IMR-90 (cell line): ENCODE results near the gene DKK3. TPM values are rescaled to one million over a fixed set of nuclear protein-coding genes. Genes with fewer than 3 reads are reported as not detected.

Experiments used
- ATAC-seq: fragments of 200-7000 bp; cut with Tn5 transposase; 2 replicates; pipeline ENCODE4 v1.9.1; 2020; ENCODE audit warnings: low read depth, mild to moderate bottlenecking, moderate library complexity
- BruUV-seq: library from RNA; stranded (reverse); fragments of 400-500 nt; replicated peaks from 2 replicates; lab custom pipeline; 2021; lab: Mats Ljungman, UMichigan
- CTCF ChIA-PET: fragments of 300-600 bp; formaldehyde crosslinking; extraction: SDS; loops from one replicate; lab custom pipeline; 2021; ENCODE audit warnings: antibody characterized with exemption; lab: Yijun Ruan, JAX
- POLR2A ChIA-PET: fragments of 300-600 bp; sonication (Branson Sonifier 250); formaldehyde crosslinking; loops from one replicate; lab custom pipeline; 2022; ENCODE audit warnings: antibody characterized with exemption; ENCODE audit not compliant: unreplicated experiment; lab: Charles Lee
- DNase-seq: peaks from one replicate; pipeline ENCODE4 v3.0.0; 2013
- H2AFZ ChIP-seq: replicated peaks from 2 replicates; pipeline ENCODE3; 2013; ENCODE audit warnings: low read length, mild to moderate bottlenecking; ENCODE audit not compliant: poor library complexity
- H2AK5ac ChIP-seq: 2 replicates; pipeline ENCODE4 v1.6.1; 2013; ENCODE audit warnings: low read depth, low read length, inconsistent platforms
- H2AK9ac ChIP-seq: replicated peaks from 2 replicates; pipeline ENCODE3; 2013; ENCODE audit warnings: mild to moderate bottlenecking, low read depth, low read length, moderate library complexity; ENCODE audit not compliant: poor library complexity
- H2BK120ac ChIP-seq: 2 replicates; pipeline ENCODE4 v1.6.1; 2013; ENCODE audit warnings: low read depth, low read length, inconsistent platforms
- H2BK15ac ChIP-seq: 3 replicates; pipeline ENCODE4 v1.6.1; 2013; ENCODE audit warnings: low read depth, low read length, inconsistent platforms
- H2BK20ac ChIP-seq: 2 replicates; pipeline ENCODE4 v1.6.1; 2013; ENCODE audit warnings: low read depth, mild to moderate bottlenecking, inconsistent platforms, low read length, moderate library complexity
- H2BK5ac ChIP-seq: 2 replicates; pipeline ENCODE4 v1.6.1; 2013; ENCODE audit warnings: mild to moderate bottlenecking, low read depth, low read length, inconsistent platforms; ENCODE audit not compliant: poor library complexity, severe bottlenecking
- H3K14ac ChIP-seq: replicated peaks from 2 replicates; pipeline ENCODE4 v1.6.1; 2013; ENCODE audit warnings: low read depth, low read length, inconsistent platforms
- H3K18ac ChIP-seq: 2 replicates; pipeline ENCODE4 v1.6.1; 2013; ENCODE audit warnings: low read depth, low read length, control low read depth
- H3K23ac ChIP-seq: 2 replicates; pipeline ENCODE4 v1.6.1; 2013; ENCODE audit warnings: low read depth, low read length, inconsistent platforms
- H3K27ac ChIP-seq: 2 replicates; pipeline ENCODE4 v1.5.1; 2013; ENCODE audit warnings: mild to moderate bottlenecking, control low read depth, low read length; ENCODE audit not compliant: insufficient read depth
- H3K27me3 ChIP-seq: 2 replicates; pipeline ENCODE4 v1.6.1; 2013; ENCODE audit warnings: low read length; ENCODE audit not compliant: control insufficient read depth, insufficient read depth
- H3K36me3 ChIP-seq: 2 replicates; pipeline ENCODE4 v1.6.1; 2013; ENCODE audit warnings: low read length, mixed read lengths; ENCODE audit not compliant: control insufficient read depth, insufficient read depth
- H3K4ac ChIP-seq: 2 replicates; pipeline ENCODE4 v1.6.1; 2013; ENCODE audit warnings: low read depth, low read length, inconsistent platforms
- H3K4me1 ChIP-seq: 2 replicates; pipeline ENCODE4 v1.6.1; 2013; ENCODE audit warnings: low read length, mixed read lengths; ENCODE audit not compliant: control insufficient read depth, insufficient read depth
- H3K4me2 ChIP-seq: 2 replicates; pipeline ENCODE4 v1.6.1; 2013; ENCODE audit warnings: low read depth, mild to moderate bottlenecking, control low read depth, low read length, moderate library complexity
- H3K4me3 ChIP-seq: 2 replicates; pipeline ENCODE4 v1.5.1; 2013; ENCODE audit warnings: low read depth, mild to moderate bottlenecking, control low read depth, low read length, moderate library complexity; ENCODE audit not compliant: insufficient read depth
- H3K56ac ChIP-seq: 2 replicates; pipeline ENCODE4 v1.6.1; 2013; ENCODE audit warnings: low read length, inconsistent platforms; ENCODE audit not compliant: insufficient read depth; ENCODE audit errors: extremely low read depth
- H3K79me1 ChIP-seq, 2 experiments: 2 replicates each; pipeline ENCODE4 v1.6.1; 2013; ENCODE audit warnings: low read length in 2 of 2, inconsistent platforms in 1 of 2, low read depth in 1 of 2
- H3K9ac ChIP-seq: 2 replicates; pipeline ENCODE4 v1.6.1; 2013; ENCODE audit warnings: low read depth, low read length, control low read depth
- H3K9me1 ChIP-seq: 2 replicates; pipeline ENCODE4 v1.6.1; 2013; ENCODE audit warnings: low read length, inconsistent platforms; ENCODE audit not compliant: insufficient read depth
- H3K9me3 ChIP-seq: 2 replicates; pipeline ENCODE4 v1.6.1; 2013; ENCODE audit warnings: low read length; ENCODE audit not compliant: control insufficient read depth, insufficient read depth
- H4K20me1 ChIP-seq: 2 replicates; pipeline ENCODE4 v1.6.1; 2013; ENCODE audit warnings: low read length, inconsistent platforms; ENCODE audit not compliant: insufficient read depth
- H4K5ac ChIP-seq: 2 replicates; pipeline ENCODE4 v1.6.1; 2013; ENCODE audit warnings: mild to moderate bottlenecking, low read depth, low read length, control low read depth
- H4K8ac ChIP-seq, 2 experiments: 2 replicates each; pipeline ENCODE4 v1.6.1; 2013; ENCODE audit warnings: low read depth in 2 of 2, low read length in 2 of 2, control low read depth in 1 of 2, inconsistent platforms in 1 of 2
- H4K91ac ChIP-seq: 2 replicates; pipeline ENCODE4 v1.6.1; 2013; ENCODE audit warnings: low read depth, low read length, inconsistent platforms; ENCODE audit not compliant: insufficient read depth
- BHLHE40 ChIP-seq: fragments of 150-350 bp; IDR thresholded peaks from 2 replicates; pipeline ENCODE4 v1.6.1; 2016; ENCODE audit warnings: mild to moderate bottlenecking, low read depth, low read length
- CEBPB ChIP-seq: IDR thresholded peaks from 2 replicates; pipeline ENCODE4 v1.6.1; 2012; ENCODE audit warnings: low read depth, low read length, improper control_type of control experiment
- CTCF ChIP-seq: conservative IDR thresholded peaks from 2 replicates; pipeline ENCODE4 v1.5.1; 2012; ENCODE audit warnings: mild to moderate bottlenecking, low read depth, low read length, improper control_type of control experiment
- MXI1 ChIP-seq: IDR thresholded peaks from 2 replicates; pipeline ENCODE4 v1.6.1; 2012; ENCODE audit warnings: low read depth, mild to moderate bottlenecking, low read length, moderate library complexity, borderline replicate concordance
- NFE2L2 ChIP-seq: fragments of 150-350 bp; IDR thresholded peaks from 2 replicates; pipeline ENCODE4 v1.6.1; 2016; ENCODE audit warnings: low read depth, mild to moderate bottlenecking, low read length
- RCOR1 ChIP-seq: IDR thresholded peaks from 2 replicates; pipeline ENCODE4 v1.6.1; 2012; ENCODE audit warnings: mild to moderate bottlenecking, low read length, improper control_type of control experiment; ENCODE audit not compliant: insufficient replicate concordance
- RFX5 ChIP-seq: IDR thresholded peaks from 2 replicates; pipeline ENCODE4 v1.8.0; 2012; ENCODE audit warnings: low read depth, mild to moderate bottlenecking, low read length, moderate library complexity
- WGBS, 2 experiments: methylation state at CpG; one replicate each; pipeline versions ENCODE4 v1.1.5 to v1.1.7; 2013; ENCODE audit warnings: missing lambda C conversion rate in 2 of 2; ENCODE audit not compliant: insufficient read length in 1 of 2; ENCODE audit errors: extremely low coverage in 2 of 2; 5-methylcytosine and 5-hydroxymethylcytosine counted together
- dilution Hi-C: fragments of 300-500 bp; cut with HindIII; formaldehyde crosslinking; loops from one replicate; pipeline ENCODE4 v1.14.3; 2018; ENCODE audit warnings: low sequenced_read_pairs; ENCODE audit not compliant: unreplicated experiment
- in situ Hi-C: fragments of 300-500 bp; cut with MboI; formaldehyde crosslinking; loops from 3 replicates; pipeline ENCODE4 v1.14.3; 2019; ENCODE audit warnings: low sequenced_read_pairs, inconsistent platforms, mixed read lengths
- intact Hi-C: fragments of 100-400 bp; cut with micrococcal nuclease; formaldehyde crosslinking; loops from 2 replicates; pipeline ENCODE4 v1.10.0; 2022
- polyA plus RNA-seq, 3 experiments: library from polyadenylated mRNA; depleted of rRNA; stranded (reverse); fragments of >200 nt; gene quantifications; 2 replicates each; pipeline ENCODE4 v1.2.3, GENCODE V29; 2012; ENCODE audit warnings: low replicate concordance in 1 of 3
- total RNA-seq: library from RNA; depleted of rRNA; stranded (reverse); fragments of >200 nt; gene quantifications from 2 replicates; pipeline ENCODE4 v1.2.3, GENCODE V29; 2012

Gene DKK3
- total and polyA plus RNA-seq, 2 of the 4 experiments (the other 2 are of a cell fraction) = 453 to 964 TPM

- Histone ChIP-seq H2BK20ac (no peak overlapping the region), H3K23ac (no peak overlapping the region), H2AFZ (no peak overlapping the region), H2BK5ac (no peak overlapping the region), H2BK15ac (no peak overlapping the region), H3K27ac (no peak overlapping the region), H3K56ac (no peak overlapping the region), H4K91ac (no peak overlapping the region), H3K18ac (no peak overlapping the region), H3K4me2 (no peak overlapping the region), H3K9me3 (no peaks in the 10 kb centered on the region), H3K4me1 (peaks cover 9% of the 10 kb centered on the region), H2BK120ac (no peak overlapping the region), H3K9me1 (peaks cover 24% of the 10 kb centered on the region), H3K9ac (no peak overlapping the region), H3K14ac (no peak overlapping the region), H2AK5ac (0 out of 2 replicates have a peak overlapping the region, but pooled peaks have one; percentile 9), H3K27me3 (no peaks in the 10 kb centered on the region), H4K8ac (no peak overlapping the region), H2AK9ac (no peak overlapping the region), H3K79me1 (peaks cover 40 to 83% of the 10 kb centered on the region in 2 experiments), H4K20me1 (0 out of 2 replicates have a peak, but pooled peaks cover 9% of the 10 kb centered on the region), H3K36me3 (peaks cover 54% of the 10 kb centered on the region), H4K5ac (no peak overlapping the region), H3K4me3 (no peak overlapping the region), H3K4ac (0 out of 2 replicates have a peak overlapping the region, but pooled peaks have one; percentile 25)
- POLR2A ChIA-PET = no interaction called here
- intact Hi-C loops = no loop called here
- no peak for DNase-seq
- in situ Hi-C loops = no loop called here
- CTCF ChIA-PET = interaction anchor here (0.8 to 1.4 kb wide), 4 partner anchors 11 to 76 kb away, joined by 3 to 4 read pairs (median 4); no protein-coding TSS in a partner anchor
- no TSS peak for BruUV-seq
- no peak for ATAC-seq
- no peak for TF ChIP-seq RFX5
- no peak for TF ChIP-seq BHLHE40
- TF ChIP-seq NFE2L2 = no peak
- TF ChIP-seq MXI1 = no peak
- TF ChIP-seq CEBPB = no peak
- no peak for TF ChIP-seq RCOR1
- TF ChIP-seq CTCF = no peak
- dilution Hi-C loops = no loop called here
- no CpG with 5 or more reads among the region's 11 CpGs for WGBS, 2 experiments
These were observed 40.5 kb downstream of the DKK3 start for GRCh38 chr11:11967669-11968510.
